Measurements from ENCODE around the gene OR10G8. TPM values are rescaled to one million over a fixed set of nuclear protein-coding genes. Genes with fewer than 3 reads are reported as not detected.

OR10G8 gene
- total RNA-seq, 4 donors from 2014 or later = not detected

- TF ChIP-seq POLR2A (IDR thresholded peaks at IDR 0.05) (no peak), CTCF (IDR thresholded peaks at IDR 0.05) (no peak), EP300 (IDR thresholded peaks at IDR 0.05) (no peak)
- Histone ChIP-seq H3K9me3 (no peaks in the 10 kb centered on the region), H3K27ac (no peak overlapping the region), H3K4me3 (no peak overlapping the region), H3K27me3 (peaks cover 0 to 12% of the 10 kb centered on the region in 2 donors), H3K4me1 (peaks cover 0 to 15% (median 3%) of the 10 kb centered on the region in 4 donors), H3K36me3 (no peaks in the 10 kb centered on the region)
- no peak for DNase-seq (ENCODE audit: low spot score in 2 of 2)
- WGBS, 2 donors = 90 to 100% methylated on average over 1 of the region's 1 CpG
These were observed 50.7 kb downstream of the OR10G8 start for GRCh38 chr11:124077266-124077665.

GRCh38 chr11:124078591-124078990, 52.0 kb downstream of the OR10G8 start:
- H3K4me1 ChIP-seq = peaks cover 0 to 15% (median 3%) of the 10 kb centered on the region in 4 donors
- no peak for TF ChIP-seq EP300 (IDR thresholded peaks at IDR 0.05)
- no peak for TF ChIP-seq POLR2A (IDR thresholded peaks at IDR 0.05)
- no peak for TF ChIP-seq CTCF (IDR thresholded peaks at IDR 0.05)
- H3K27me3 ChIP-seq = peaks cover 0 to 12% of the 10 kb centered on the region in 2 donors
- H3K9me3 ChIP-seq = no peaks in the 10 kb centered on the region
- no peak overlapping the region for H3K4me3 ChIP-seq
- H3K27ac ChIP-seq = no peak overlapping the region
- DNase-seq (ENCODE audit: low spot score in 2 of 2) = no peak
- H3K36me3 ChIP-seq = no peaks in the 10 kb centered on the region
- WGBS, 2 donors = 65 to 73% methylated on average over 2 of the region's 2 CpGs

GRCh38 chr11:124079631-124080326, 53.2 kb downstream of the OR10G8 start:
- Histone ChIP-seq H3K27ac (no peak overlapping the region), H3K27me3 (peaks cover 0 to 12% of the 10 kb centered on the region in 2 donors), H3K4me1 (peaks cover 0 to 15% (median 3%) of the 10 kb centered on the region in 4 donors), H3K9me3 (no peaks in the 10 kb centered on the region), H3K4me3 (no peak overlapping the region), H3K36me3 (no peaks in the 10 kb centered on the region)
- no peak for DNase-seq (ENCODE audit: low spot score in 2 of 2)
- 78% methylated on average over 8 of the region's 8 CpGs for WGBS, 2 donors
- TF ChIP-seq EP300 (IDR thresholded peaks at IDR 0.05) (no peak), POLR2A (IDR thresholded peaks at IDR 0.05) (no peak), CTCF (IDR thresholded peaks at IDR 0.05) (no peak)

Other genes starting within 250 kb of the OR10G8 start
- not detected for gene OR6M1, start 220.4 kb upstream of the OR10G8 start, total RNA-seq
- not detected for gene TMEM225, start 141.1 kb upstream of the OR10G8 start, total RNA-seq
- not detected for gene OR8D4, start 124.6 kb upstream of the OR10G8 start, total RNA-seq
- not detected for gene OR4D5, start 87.2 kb upstream of the OR10G8 start, total RNA-seq
- not detected for gene OR6T1, start 83.0 kb upstream of the OR10G8 start, total RNA-seq
- not detected for gene OR10S1, start 49.0 kb upstream of the OR10G8 start, total RNA-seq
- gene OR10G6, start 31.6 kb upstream of the OR10G8 start, total RNA-seq = not detected
- not detected for gene OR10G4, start 13.8 kb upstream of the OR10G8 start, total RNA-seq
- not detected for gene OR10G9, start 3.8 kb upstream of the OR10G8 start, total RNA-seq
- gene OR10G7, start 14.5 kb downstream of the OR10G8 start, total RNA-seq = not detected
- 10 to 100 TPM; 17.0 to 22.5 (median 19.9) TPM for gene VWA5A, start 88.7 kb downstream of the OR10G8 start, total RNA-seq
- gene OR10D3, start 156.5 kb downstream of the OR10G8 start, total RNA-seq = not detected
- not detected for gene OR8G1, start 214.3 kb downstream of the OR10G8 start, total RNA-seq
- not detected for gene OR8G5, start 229.6 kb downstream of the OR10G8 start, total RNA-seq

Data from tibial nerve (tissue), 4 donors.